Cortex of kidney (tissue), 1 donor: ENCODE measurements around the gene CTSD.
"Not testable (repeated sequence)": the region's sequence is repeated elsewhere in the genome, so short reads cannot be mapped to it uniquely, and the experiment has no call there.

Source experiments
- DNase-seq: peaks from one replicate; lab custom pipeline; 2025; lab: John Stamatoyannopoulos, UW

The CTSD gene

DNA sequence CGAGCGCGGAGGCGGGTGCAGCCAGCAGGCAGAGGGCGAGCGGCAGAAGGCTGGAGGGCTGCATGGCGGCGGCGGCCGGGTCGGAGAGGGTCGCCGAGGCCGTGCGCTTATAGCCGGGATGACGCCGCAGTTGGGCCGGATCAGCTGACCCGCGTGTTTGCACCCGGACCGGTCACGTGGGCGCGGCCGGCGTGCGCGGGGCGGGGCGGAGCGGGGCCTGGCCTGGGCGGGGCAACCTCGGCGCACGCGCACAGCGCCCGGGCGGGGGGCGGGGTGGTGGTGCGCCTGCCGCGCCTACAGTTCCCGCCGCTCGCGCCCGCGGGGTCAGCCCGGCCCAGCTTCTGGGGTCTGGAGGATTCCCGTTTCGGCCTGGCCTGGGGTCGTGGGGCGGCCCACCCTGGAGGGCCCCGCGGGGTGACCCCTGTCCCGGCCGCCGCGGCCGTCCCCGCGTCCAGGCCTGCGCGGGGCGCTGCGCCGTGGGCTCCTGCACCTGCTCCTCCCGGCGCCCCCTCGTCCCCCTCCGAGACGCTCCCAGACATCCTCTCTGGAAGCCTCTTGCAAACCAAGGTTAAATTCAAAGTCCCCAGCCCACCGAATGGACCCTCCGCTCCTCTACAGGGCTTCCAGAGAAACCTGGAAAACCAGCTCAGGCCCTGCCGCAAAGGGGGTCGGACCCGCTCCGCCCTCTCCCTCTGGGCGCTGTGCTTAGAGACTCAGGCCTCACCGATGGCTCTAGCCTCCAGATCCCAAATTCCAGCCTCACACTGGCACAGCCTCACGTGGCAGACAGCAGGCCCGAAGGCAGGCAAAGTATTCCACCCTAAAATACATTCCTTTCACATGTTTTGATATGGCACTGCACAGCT is at the start of gene CTSD:
Gene CTSD, minus strand, starts transcription at position 132 of the 866 bp plus-strand sequence. Its CDS starts 68 bp downstream, at position 64.
- DNase-seq = no peak

DNA sequence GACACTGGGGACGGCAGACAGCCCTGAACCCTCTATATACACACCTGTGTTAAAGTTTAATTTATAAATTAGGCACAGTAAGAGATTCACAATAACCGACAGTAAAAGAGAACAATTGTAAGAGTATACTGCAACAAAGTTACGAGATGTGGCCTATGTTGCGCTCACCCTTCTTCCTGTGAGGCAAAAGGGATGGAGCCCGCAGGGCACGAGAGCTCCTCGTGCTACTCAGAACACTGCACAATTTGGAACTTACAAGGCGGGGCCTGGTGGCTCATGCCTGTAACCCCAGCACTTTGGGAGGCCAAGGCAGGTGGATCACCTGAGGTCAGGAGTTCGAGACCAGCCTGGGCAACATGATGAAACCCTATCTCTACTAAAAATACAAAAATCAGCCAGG is 49.6 kb upstream of the CTSD start:
- not testable (repeated sequence) for DNase-seq

DNA sequence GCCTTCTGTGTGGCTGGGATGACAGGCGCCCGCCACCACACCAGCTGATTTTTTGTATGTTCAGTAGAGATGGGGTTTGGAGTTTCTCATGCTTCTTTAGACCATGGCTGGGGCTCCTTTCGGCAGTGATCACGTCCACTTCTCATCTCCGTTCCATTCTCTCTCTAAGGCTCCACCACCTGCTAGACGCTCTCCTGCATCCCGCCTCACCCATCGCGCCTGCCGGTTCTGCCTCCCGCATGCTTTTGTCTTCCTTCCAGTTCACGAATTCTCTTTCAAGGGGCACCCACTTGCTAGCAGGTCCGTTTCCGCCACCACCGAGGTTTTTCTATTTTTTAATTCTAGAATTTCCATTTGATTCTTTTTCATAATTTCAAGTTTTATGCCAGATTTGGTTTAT is 49.1 kb upstream of the CTSD start:
- no peak for DNase-seq

DNA sequence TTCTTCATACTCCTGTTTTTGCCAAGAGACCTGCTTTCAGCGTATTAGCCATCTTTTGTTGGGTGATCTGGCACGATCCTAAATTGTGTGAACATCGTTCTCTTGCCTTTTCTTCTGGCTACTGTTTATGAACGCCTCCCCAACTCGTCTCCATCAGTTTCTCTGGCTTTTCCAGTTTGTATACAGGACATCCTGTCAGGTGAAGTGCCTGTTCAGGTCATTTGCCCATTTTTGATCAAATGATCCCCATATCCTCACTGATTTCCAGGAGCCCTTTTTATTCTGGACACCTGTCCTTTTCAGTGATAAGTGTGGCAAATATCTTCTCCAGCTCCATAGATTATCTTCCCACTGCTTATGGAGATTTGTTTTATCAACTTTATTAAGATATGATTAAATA is 48.5 kb upstream of the CTSD start:
- no peak for DNase-seq

DNA sequence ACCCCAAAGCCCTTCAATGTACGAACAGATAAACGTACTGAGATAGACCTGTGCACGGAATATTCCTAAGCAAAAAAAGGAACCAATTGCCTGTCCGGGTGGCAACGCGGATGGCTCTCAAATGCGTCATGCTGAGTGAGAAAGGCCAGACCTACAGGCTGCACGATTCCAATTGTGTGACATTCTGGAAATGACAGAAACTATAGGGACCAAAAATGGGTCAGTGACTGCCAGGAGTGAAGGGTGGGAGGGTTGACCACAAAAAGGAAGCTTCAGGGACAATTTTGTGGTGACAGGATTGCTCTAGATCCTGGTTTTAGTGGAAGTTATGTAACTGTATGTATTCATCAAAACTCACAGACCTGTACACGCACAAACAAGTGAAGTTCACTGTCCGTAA is 47.0 kb upstream of the CTSD start:
- no peak for DNase-seq

DNA sequence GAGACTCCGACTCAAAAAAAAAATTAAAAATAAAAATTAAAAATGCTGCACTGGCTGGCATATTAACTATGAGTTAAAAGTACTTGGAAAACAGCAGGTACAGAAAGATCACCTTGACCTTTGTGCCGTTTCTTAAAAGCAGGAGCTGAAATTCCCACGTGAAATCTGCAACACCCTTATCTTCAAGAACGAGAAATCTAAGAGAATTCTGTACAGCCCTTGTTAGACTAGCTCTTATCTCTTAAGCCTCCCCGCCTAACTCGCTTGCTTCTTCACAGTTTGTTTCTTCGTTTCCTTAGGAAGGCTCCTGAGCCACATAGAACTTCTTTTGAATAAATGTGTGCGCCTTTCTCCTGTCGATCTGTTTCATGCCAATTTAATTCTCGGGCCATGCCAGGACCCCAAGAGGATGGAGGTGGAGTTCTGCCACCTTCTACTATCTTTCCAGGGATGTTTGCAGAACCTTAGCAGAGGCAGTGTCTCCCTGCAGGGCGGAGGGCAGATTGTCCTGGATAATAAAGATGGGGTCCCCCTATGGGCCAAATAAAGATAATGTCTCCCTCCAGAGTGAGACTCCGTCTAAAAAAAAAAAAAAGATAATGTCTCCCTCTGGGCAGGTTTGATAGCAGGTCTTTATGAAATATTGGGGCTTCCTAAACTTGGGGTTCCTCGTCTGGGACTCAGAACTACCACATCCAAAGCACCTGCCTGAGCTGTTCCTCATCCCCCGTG is 43.7 kb upstream of the CTSD start:
- no peak for DNase-seq

DNA sequence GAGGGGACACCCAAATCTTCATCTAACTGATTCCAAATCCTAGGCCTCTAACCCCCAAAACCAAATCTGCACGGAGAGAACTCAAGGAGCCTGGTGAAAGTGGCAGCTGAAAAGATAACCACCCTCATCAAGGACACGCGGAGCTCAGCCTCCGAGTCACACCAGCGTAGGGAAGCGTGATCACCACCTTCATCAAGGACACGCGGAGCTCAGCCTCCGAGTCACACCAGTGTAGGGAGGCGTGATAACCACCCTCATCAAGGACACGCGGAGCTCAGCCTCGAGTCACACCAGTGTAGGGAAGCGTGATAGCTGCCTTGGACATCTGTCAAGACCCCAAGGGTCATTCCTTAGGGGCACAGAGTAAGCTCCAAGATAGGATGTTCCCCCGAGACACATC is 41.8 kb upstream of the CTSD start:
- no peak for DNase-seq

DNA sequence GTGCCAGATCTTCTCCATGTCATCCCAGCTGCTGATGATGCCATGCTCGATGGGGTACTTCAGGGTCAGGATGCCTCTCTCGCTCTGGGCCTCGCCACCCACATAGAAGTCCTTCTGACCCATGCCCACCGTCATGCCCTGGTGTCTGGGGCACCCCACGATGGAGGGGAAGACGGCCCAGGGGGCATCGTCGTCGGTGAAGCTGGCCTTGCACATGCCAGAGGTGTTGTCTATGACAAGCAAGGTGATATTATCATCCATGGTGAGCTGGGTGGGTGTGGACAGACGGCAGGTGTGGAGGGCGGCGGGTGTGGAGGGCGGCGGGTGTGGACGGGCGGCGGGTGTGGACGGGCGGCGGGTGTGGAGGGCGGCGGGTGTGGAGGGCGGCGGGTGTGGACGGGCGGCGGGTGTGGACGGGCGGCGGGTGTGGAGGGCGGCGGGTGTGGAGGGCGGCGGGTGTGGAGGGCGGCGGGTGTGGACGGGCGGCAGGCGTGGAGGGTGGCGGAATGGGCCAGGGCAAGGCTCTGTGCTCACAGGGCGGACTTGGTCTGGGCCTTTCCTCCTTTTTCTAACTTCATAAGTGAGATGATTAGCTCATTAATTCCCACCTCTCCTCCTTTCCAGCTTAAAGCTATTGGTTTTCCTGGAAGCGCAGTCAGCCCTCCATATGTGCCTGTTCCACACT is 40.2 kb upstream of the CTSD start:
- DNase-seq = not testable (repeated sequence)

DNA sequence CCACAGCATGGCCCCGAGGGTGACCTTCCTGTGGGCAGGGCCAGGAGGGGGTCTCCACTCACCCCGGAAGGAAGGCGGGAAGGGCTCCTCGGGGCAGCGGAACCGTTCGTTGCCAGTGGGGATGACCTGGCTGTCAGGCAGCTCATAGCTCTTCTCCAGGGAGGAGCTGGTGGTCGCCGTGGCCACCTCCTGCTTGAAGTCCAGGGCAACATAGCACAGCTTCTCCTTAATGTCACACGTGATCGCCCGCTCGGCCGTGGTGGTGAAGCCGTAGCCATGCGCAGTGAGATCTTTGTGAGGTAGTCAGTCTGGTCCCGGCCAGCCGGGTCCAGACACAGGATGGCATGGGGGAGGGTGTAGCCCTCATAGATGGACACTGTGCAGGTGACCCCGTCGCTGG is 39.5 kb upstream of the CTSD start:
- no peak for DNase-seq

DNA sequence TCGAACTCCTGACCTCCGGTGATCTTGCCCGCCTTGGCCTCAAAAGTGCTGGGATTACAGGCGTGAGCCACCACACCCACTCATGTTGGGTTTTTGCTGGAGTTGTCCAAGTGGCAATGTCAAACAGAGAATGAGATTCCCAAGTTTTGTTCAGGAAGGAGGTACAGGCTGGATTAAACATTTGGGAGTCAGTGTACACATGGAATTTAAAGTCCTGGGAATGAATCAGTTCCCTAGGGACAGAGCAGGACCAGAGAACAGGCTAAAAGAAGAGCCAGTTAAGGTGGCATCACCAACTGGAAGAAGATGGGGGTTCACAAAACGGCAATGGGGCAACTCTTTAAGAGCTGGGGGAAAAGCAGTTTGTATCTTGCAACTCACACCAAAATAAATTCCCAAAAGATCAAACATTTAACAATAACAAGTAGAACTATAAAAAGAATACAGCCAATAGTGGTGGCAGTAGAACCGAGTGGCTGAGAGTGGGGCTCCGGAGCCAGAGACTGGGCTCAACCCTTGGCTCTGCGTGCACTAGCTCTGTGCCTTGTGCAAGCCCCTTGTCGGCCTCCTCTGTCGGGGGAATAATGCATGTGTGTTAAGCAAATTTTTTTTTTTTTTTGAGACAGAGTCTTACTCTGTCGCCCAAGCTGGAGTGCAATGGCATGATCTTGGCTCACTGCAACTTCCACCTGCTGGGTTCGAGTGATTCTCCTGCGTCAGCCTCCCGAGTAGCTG is 33.8 kb upstream of the CTSD start:
- no peak for DNase-seq

DNA sequence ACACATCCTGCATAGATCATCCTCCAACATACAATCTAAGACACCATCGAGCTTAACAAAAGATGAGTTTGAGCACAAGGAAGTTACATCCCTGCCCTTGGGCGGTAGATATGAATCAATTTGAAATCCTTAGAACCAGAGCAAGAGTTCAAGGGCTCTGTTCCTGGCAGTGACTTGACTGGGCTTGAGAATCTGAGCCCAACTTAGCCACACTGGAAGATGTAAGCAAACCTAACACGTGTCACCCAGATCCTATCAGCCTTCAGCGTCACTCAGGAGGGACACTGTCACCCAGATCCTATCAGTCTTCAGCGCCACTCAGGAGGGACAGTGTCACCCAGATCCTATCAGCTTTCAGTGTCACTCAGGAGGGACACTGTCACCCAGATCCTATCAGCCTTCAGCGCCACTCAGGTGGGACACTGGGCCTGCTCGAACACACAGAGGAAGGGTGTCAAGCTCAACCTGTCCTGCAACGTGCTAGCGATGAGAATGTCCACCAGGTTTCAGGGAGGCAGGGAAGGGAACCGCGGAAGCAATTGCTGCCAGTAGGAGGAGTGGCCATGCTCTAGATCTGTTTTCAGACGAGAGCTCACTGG is 32.8 kb upstream of the CTSD start:
- no peak for DNase-seq

DNA sequence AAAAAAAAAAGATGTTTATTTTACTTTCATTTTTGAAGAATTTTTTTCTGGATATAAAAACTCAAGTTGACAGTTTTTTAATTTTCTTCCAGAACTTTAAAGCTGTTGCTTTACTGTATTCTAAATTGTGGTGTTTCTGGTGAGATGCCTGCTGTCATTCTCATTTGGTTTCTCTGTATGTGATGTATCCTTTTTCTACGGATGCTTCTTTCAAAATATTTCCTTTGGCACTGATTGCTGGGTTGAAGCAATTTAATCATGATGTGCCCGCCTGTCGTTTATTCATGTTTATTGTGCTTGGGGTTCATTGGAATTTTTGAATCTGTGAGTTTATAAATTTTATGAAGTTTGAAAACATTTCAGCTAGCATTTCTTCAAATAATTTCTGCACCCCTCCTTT is 29.4 kb upstream of the CTSD start:
- DNase-seq = no peak

DNA sequence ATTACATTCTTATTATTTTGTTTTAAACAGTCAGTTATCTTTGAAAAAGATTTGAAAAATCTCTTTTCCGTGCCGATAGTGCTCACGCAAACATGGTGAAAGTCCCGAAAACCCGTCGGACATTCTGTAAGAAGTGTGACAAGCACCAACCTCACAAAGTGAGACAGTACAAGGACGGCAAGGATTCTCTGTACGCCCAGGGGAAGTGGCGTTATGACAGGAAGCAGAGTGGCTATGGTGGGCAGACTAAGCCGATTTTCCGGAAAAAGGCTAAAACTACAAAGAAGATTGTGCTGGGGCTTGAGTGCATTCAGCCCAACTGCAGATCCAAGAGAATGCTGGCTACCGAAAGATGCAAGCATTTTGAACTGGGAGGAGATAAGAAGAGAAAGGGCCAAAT is 28.7 kb upstream of the CTSD start:
- no peak for DNase-seq

DNA sequence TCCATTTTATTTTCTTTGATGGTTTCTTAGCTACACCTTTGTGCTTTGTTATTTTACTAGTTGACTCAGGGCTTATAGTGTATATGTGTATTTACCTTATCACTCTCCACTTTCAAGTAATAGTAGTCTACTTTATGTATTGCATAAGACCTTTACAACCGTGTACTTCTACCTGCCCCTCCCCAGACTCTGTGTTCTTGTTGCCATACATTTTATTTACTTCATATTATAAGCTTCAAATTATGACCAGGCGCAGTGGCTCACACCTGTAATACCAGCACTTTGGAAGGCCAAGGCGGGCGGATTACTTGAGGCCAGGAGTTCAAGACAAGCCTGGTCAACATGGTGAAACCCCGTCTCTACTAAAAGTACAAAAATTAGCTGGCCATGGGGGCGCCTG is 28.2 kb upstream of the CTSD start:
- no peak for DNase-seq

DNA sequence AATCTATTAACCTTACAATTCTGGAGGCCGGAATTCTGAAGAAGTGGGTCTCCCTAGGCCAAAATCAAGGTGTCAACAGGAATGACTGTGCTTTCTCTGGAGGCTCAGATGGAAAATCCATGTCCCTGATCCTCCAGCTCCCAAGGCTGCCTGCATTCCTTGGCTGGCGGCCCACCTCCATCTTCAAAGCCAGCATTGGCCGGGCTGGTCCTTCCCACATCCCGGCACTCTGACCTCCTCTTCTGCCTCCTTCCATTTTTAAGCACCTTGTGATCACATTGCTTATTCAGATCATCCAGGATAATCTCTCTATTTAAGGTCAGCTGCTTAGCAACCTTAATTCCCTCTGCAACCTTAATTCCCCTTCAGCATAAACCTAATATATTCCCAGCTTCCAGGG is 22.7 kb upstream of the CTSD start:
- DNase-seq = no peak

DNA sequence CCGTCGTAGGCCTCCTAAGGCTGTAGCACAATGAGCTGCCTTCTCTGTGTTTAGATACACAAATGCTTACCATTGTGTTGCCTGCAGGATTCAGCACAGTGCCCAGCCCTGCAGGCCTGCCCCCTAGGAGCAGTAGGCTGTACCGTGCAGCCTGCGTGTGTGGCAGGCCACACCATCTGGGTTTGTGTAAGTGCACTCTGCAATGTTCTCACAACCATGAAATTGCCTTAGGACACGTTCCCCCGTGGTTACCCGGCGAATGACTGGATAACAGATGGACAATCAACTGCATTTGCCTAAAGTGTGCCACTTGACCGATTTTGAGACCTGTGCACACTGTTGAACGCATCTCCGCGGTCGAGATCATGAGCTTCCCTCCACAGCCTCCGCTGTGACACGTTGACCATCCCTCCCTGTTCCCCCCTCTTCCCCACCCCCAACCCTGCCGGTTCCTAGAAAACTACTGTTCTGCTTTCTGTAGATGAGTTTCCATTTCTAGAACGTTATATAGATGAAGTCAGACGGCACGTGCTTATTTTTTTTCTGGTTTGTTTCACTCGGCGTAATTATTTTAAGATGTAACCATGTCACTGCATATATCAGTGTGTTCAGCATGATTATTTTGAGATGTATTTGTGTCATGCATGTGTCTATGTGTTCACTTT is 22.2 kb upstream of the CTSD start:
- DNase-seq = no peak

DNA sequence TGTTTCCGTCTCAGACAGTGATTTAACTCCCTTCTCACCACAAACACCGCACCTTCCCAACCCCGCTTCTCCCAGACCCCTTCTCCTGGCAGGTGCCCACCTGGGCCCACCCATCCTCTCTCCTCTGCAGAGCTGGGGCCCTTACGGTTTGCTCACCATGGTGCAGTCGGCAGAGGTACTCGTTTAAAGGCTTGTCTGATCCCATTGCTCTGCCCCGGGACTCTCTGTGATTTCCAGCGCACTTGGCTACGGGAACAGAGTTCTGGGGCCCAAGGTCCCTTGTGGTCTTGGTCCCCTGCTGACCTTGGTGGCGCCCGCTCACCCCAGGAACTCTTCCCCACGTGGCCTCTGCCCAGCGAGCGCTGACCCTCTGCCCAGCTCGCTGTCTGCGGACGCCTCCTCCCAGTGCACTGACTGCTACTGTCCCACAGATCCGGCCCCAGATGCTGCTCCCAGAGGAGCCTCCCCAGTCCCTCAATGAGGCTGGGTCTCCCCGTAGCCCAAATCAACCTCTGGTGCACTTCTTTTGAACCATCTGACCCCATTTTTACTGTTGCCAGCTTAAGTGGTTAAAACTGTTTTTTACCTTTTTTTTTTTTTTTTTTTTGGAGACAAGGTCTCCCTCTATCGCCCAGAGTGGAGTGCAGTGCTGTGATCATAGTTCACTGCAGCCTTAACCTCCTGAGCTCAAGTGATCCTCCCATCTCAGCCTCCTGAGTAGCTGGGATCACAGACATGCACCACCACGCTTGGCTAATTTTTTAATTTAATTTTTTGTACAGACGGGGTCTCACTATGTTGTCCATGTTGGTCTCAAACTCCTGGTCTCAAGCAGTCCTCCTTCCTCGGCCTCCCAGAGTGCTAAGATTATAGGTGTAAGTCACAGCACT is 21.3 kb upstream of the CTSD start:
- no peak for DNase-seq

DNA sequence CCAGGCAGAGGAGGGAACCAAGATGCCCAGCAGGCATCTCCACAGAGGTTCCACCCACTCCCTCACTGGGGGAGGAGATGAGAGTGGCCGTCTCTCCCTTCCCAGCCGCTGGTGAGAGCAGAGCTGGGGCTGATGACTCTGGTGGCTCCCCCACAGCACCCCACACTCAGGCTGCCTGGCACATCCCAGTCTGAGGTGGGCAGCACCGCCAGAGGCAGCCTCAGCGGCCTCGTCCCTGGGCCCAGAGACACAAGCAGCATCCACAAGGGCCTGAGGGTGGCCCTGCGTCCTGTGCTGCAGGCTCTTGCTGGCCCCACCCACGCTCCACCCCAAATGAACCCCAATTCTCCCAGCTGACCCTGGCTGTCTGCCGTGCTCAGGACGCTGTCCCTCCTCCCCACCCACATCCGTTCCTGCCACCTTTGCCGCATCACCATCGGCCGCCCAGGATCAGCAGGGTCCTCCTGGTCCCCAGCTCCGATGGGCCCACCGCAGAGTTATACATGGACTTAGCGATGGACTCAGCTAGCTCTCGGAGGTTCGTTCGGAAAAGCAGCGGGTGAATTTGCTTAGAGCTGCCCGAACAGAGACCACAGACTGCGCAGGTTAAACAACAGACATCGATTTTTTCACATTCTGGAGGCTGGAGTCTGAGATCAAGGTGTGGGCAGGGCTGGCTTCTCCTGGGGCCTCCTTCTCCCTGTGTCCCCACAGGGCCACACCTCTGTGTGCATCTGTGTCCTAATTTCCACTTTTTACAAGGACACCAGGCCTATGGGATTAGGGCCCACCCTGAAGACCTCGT is 20.2 kb upstream of the CTSD start:
- no peak for DNase-seq
